Measurements from ENCODE around the gene POLRMT.
"Not testable (repeated sequence)": the region's sequence is repeated elsewhere in the genome, so short reads cannot be mapped to it uniquely, and the experiment has no call there.

POLRMT gene

GRCh38 chr19:616062-616700 lies 17.2 kb downstream of the POLRMT start:
- in situ Hi-C loops (cut with MboI; ENCODE audit: low sequenced_read_pairs) = no loop called here

GRCh38 chr19:615619-616018 lies 17.7 kb downstream of the POLRMT start:
- in situ Hi-C loops (cut with MboI; ENCODE audit: low sequenced_read_pairs) = no loop called here

- in situ Hi-C loops (cut with MboI; ENCODE audit: low sequenced_read_pairs) = no loop called here
Observed at GRCh38 chr19:613732-614567, 19.4 kb downstream of the POLRMT start.

GRCh38 chr19:612941-613340 lies 20.4 kb downstream of the POLRMT start:
- in situ Hi-C loops (cut with MboI; ENCODE audit: low sequenced_read_pairs) = no loop called here

- in situ Hi-C loops (cut with MboI; ENCODE audit: low sequenced_read_pairs) = no loop called here
Observed at GRCh38 chr19:611481-611868, 21.9 kb downstream of the POLRMT start.

- in situ Hi-C loops (cut with MboI; ENCODE audit: low sequenced_read_pairs) = no loop called here
Observed at GRCh38 chr19:610801-611480, 22.4 kb downstream of the POLRMT start.

GRCh38 chr19:610071-610800 lies 23.1 kb downstream of the POLRMT start:
- in situ Hi-C loops (cut with MboI; ENCODE audit: low sequenced_read_pairs) = no loop called here

- in situ Hi-C loops (cut with MboI; ENCODE audit: low sequenced_read_pairs) = no loop called here
Observed at GRCh38 chr19:609004-609346, 24.4 kb downstream of the POLRMT start.

- in situ Hi-C loops (cut with MboI; ENCODE audit: low sequenced_read_pairs) = no loop called here
Observed at GRCh38 chr19:608155-609003, 25.0 kb downstream of the POLRMT start.

GRCh38 chr19:607301-608154 lies 25.8 kb downstream of the POLRMT start:
- in situ Hi-C loops (cut with MboI; ENCODE audit: low sequenced_read_pairs) = no loop called here

- in situ Hi-C loops (cut with MboI; ENCODE audit: low sequenced_read_pairs) = not testable (repeated sequence)
Observed at GRCh38 chr19:605061-605971, 28.0 kb downstream of the POLRMT start.

- in situ Hi-C loops (cut with MboI; ENCODE audit: low sequenced_read_pairs) = no loop called here
Observed at GRCh38 chr19:604355-604754, 29.0 kb downstream of the POLRMT start.

GRCh38 chr19:603779-604178 lies 29.6 kb downstream of the POLRMT start:
- in situ Hi-C loops (cut with MboI; ENCODE audit: low sequenced_read_pairs) = not testable (repeated sequence)

- in situ Hi-C loops (cut with MboI; ENCODE audit: low sequenced_read_pairs) = not testable (repeated sequence)
Observed at GRCh38 chr19:603302-603639, 30.1 kb downstream of the POLRMT start.

- in situ Hi-C loops (cut with MboI; ENCODE audit: low sequenced_read_pairs) = no loop called here
Observed at GRCh38 chr19:602391-603301, 30.7 kb downstream of the POLRMT start.

GRCh38 chr19:601790-602189 lies 31.5 kb downstream of the POLRMT start:
- in situ Hi-C loops (cut with MboI; ENCODE audit: low sequenced_read_pairs) = no loop called here

GRCh38 chr19:601310-601709 lies 32.0 kb downstream of the POLRMT start:
- in situ Hi-C loops (cut with MboI; ENCODE audit: low sequenced_read_pairs) = no loop called here

Measured in HL-60/S4 treated with retinoic acid at 250 ng/mL for 4 days and 3 days (cell line).